HG02852 (cell line): ENCODE measurements around the gene MEIS1.

Experiments used
- ATAC-seq: cut with Tn5 transposase; IDR thresholded peaks from one replicate; pipeline ENCODE4 v1.9.1; 2021; ENCODE audit warnings: mild to moderate bottlenecking, moderate library complexity; ENCODE audit not compliant: unreplicated experiment

MEIS1 gene

GRCh38 chr2:66561645-66562303, 126.8 kb downstream of the MEIS1 start:
- ATAC-seq = no peak

DNA sequence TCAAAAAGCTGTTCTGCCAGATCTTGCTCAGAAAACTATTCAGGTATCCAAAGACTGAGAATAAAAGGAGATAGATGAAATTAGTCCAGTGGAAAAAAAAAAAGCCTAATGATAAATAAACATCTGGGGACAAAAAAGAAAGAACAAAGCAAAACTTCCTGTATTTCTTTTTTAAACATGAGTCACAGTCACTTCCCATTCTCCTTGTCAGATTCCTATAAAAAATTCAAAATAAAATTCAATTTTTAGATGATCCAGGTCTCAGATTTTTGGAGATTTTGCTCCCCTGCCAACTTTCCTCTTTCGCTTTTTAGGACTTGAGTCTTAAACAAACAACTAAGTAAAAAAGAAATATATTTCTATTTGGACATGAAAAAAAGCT, 127.4 kb downstream of the MEIS1 start:
- no peak for ATAC-seq

- ATAC-seq = no peak
These were observed 128.5 kb downstream of the MEIS1 start for GRCh38 chr2:66563473-66563872.

GRCh38 chr2:66565291-66565690, 130.4 kb downstream of the MEIS1 start:
- ATAC-seq = no peak

DNA sequence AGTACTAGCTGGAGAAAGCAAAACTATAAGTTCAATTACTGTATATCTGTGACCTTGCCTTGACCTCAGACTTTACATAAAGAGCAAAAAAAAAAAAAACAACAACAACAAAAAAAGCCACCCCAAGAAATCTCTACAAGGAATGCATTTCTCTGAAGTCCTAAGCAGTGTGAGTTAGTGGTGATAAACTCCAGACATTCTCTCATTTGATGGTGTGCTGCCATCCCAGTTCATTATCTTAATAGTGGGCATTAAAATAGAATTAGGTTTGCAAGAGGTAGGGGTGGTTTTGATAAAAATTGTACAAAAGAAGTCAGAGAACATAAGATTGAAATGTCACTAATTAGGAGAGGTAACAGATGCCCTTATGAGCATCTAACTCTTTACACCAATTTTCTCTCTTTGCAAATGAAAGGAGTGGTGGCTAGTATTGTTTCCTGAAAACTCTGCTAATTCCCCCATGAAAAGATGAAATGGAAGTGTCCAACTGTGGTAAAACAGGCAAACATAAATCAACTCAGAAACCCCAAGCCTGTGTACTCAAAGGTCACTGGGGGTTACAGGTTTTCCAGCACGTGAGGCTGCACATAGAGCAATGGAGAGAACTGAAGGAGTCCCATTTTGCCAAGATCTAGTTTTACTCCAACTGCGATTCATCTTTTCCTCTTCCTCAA, 131.9 kb downstream of the MEIS1 start:
- ATAC-seq = no peak

- ATAC-seq = no peak
These were observed 132.8 kb downstream of the MEIS1 start for GRCh38 chr2:66567729-66568128.

GRCh38 chr2:66568650-66569300, 133.8 kb downstream of the MEIS1 start:
- no peak for ATAC-seq

DNA sequence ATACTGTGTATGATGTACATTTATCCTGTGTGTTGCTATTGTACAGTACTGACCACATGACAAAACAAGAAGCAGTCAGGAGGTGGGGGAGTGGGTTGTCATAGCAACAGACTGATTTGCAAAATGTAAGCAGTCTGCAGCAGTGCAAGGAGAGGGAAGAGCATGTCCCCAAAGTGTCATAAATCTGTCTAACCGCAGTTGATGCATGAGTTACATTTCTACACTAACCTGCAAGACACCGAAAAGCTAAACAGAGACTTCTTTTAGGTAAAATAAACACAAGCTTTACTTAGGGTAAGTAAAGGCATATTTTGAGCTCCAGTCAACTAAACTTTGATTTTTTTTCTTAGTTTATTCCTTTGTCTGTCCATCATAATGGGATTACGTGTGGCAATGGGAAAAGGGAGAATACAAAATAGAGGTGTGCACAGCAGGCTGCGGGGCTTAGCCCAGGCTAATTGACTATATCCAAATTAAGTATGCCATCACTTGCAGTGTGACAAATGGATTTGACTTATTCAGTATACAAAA, 134.5 kb downstream of the MEIS1 start:
- no peak for ATAC-seq

DNA sequence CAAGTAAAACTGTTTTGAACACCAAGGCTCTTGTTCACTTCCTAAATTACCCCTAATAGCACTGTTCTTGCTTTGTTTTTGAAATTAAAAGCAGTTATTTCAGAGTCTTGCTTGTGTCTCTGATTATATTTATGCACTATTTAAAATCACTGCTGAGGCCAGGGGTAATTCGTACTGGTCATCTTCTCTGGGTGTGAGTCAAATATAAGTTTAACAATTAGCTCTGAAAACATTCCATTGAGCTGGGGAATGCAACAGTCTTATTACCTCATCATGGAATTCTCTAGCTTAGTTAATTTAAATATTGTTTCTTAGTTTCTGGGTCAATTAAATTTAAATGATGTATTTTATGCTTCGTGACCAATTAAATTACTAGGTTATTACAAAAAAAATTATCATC, 135.0 kb downstream of the MEIS1 start:
- no peak for ATAC-seq

- ATAC-seq = no peak
These were observed 135.5 kb downstream of the MEIS1 start for GRCh38 chr2:66570471-66570870.

- no peak for ATAC-seq
These were observed 137.0 kb downstream of the MEIS1 start for GRCh38 chr2:66571918-66572317.

DNA sequence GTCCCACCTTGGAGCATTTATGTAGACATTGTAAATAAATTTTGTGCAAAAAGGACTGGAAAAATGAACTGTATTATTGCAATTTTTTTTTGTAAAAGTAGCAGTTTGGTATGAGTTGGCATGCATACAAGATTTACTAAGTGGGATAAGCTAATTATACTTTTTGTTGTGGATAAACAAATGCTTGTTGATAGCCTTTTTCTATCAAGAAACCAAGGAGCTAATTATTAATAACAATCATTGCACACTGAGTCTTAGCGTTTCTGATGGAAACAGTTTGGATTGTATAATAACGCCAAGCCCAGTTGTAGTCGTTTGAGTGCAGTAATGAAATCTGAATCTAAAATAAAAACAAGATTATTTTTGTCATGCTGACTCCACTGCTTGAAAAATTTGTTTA, 137.5 kb downstream of the MEIS1 start:
- ATAC-seq = no peak

GRCh38 chr2:66573416-66573815, 138.5 kb downstream of the MEIS1 start:
- no peak for ATAC-seq

- ATAC-seq = no peak
These were observed 138.9 kb downstream of the MEIS1 start for GRCh38 chr2:66573821-66574233.

DNA sequence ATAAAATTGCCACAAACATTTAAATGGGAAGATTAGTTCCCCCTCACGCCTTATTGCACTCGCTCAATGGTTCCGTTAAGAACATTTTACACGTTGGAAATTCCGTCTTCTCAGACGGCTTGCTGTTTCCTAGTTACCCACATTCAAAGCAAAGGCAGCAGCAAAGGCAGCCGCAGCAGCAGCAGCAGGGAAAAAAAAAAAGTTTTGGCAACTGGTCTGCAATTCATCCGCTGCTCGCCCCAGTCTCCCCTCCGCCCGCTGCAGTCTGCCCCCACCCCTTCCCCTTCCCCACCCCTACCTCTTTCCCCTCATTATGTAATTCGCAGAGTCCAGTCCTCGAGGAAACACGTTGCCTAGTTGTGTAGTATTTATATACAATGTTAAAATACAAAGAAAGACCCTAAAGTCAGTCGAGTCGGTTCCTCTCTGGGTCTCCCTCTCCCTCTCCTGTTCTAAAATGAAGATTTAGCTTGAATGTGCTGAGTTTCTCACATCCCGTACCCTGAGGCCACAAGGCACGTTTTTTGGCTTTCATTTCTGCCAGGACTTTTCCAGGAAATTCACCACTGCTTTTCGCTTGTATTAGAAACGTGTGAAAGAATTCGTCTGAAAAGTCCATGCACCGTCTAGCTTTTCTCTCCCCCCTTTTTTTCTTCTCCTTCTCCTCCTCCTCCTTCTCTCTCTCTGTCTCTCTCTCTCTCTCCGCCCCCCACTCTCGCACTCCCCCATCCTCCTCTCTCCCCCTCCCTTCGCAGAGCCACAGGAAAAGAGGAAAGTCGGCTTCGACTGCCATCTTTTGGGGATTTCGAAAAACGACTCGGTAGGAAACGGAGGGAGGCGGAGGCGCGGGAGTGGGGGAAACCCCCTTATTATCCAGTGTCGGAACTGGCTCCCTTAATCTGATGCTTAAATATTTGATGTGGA, 140.0 kb downstream of the MEIS1 start:
- ATAC-seq = no peak

DNA sequence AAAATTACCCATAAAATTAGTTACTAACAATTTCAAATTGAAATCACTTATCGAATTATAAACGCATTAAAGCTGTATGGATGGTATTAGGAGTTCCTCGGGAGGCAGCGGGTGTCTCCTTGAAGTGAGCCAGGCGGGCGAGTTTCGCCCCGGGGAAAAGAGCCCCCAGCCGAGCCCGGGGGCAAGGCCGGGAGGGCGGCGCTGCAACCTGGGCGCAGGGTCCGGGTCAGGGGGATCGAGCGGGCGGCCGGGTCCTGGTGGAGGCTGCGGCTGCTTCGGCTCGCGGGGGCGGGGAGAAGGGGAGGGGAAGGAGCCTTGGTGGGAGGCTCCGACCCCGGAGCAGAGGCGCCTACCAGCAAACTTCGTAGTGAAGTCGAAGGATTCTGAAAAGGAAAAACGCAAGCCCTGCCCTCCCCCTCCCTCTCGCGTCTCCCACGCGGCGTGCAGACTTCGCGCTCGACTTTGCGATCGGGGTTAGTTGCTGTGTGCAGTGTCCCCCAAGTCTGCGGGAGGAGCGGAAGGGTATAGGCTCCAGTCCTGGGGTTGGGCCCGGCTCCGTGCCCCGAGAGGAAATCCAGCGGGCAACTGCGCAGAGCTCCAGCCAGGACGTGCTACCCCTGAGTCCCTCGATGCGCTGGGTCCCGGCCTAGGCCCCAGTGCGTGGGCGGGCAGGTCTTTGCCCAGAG, 140.8 kb downstream of the MEIS1 start:
- ATAC-seq = no peak

DNA sequence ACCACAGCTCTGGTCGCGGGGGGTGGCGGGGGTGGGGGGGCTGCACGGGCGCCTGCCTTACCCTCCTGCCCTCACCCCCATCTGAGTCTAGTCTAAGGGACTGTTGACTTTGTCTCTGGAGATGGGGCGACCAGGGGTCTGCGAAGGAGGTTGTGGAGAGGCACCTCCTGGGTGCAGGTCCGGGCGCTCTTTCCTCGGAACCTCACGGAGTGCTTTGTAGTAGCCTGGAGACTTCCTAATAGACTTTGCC, 141.3 kb downstream of the MEIS1 start:
- no peak for ATAC-seq

- ATAC-seq = no peak
These were observed 141.8 kb downstream of the MEIS1 start for GRCh38 chr2:66576561-66577320.

DNA sequence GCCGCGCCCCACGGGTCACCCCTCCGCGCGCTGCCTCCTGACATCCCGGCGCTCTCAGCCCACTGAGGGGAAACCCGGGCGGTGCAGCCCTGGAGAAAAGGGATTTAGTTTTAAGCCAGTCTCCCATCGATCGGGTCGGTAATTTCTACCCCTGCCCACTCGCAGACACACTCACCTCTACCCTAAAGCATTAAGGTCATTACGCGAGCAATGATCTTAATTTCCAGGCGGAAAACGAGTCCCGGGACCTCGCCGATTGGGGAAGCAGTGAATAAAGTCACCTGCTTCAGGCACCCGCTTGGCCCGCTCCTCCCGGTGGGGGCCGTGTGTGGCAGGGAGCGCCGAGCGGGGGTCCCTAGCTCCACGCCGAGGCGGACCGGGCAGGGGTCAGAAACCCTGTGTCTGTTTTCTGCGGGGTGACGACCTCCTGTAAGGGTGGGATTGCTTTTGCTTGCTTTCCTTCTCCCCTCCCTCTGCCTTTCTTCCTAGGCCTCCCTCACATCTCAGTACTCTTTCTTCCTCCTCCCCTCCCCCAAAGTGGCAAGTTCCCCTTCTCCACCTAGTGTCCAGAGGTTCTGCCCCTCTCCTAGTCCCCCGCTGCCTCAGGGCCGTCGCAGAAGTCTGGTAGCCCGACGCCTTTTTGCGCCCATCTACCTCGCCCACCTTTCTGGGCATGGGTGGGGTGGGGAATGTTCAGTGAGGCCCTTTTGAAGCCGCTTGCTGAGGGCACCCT, 142.6 kb downstream of the MEIS1 start:
- ATAC-seq = no peak
